GM12878 (cell line): Measurements from ENCODE around the gene ZNF281. TPM values are rescaled to one million over a fixed set of nuclear protein-coding genes. Genes with fewer than 3 reads are reported as not detected.
A peak's percentile ranks its signal among the peaks of the same experiment; 100 is the strongest.

ENCODE experiments used
- ATAC-seq: fragments of 200-7000 bp; cut with Tn5 transposase; 3 replicates; pipeline ENCODE4 v1.9.1; 2020; ENCODE audit warnings: mild to moderate bottlenecking, moderate library complexity
- BruUV-seq: library from RNA; stranded (reverse); fragments of 400-500 nt; replicated peaks from 2 replicates; lab custom pipeline; 2021; lab: Mats Ljungman, UMichigan
- CTCF ChIA-PET: fragments of 300-600 bp; sonication (Branson Sonifier 250); formaldehyde crosslinking; extraction: SDS; loops from one replicate; lab custom pipeline; 2021; ENCODE audit warnings: inconsistent platforms; lab: Yijun Ruan, JAX
- POLR2A ChIA-PET: fragments of 350-600 bp; formaldehyde crosslinking; extraction: SDS; loops from one replicate; lab custom pipeline; 2021; ENCODE audit warnings: inconsistent platforms; lab: Charles Lee
- RAD21 ChIA-PET: fragments of 300-600 bp; sonication (Branson Sonifier 250); formaldehyde crosslinking; loops from one replicate; lab custom pipeline; 2023; ENCODE audit warnings: antibody characterized with exemption; ENCODE audit not compliant: unreplicated experiment; lab: Charles Lee
- SMC1A ChIA-PET: fragments of 300-600 bp; sonication (Branson Sonifier 250); formaldehyde crosslinking; loops from one replicate; lab custom pipeline; 2023; ENCODE audit not compliant: unreplicated experiment, uncharacterized antibody; lab: Charles Lee
- DNase-seq: peaks from one replicate; pipeline ENCODE4 v3.0.0-alpha.2; 2011; ENCODE audit warnings: low read depth, low spot score
- FAIRE-seq: peaks from 3 replicates; lab custom pipeline; 2011; peaks lifted over from hg19 to GRCh38; lab: Jason Lieb, UNC
- H2AFZ ChIP-seq: 2 replicates; pipeline ENCODE4 v1.6.0; 2011; ENCODE audit warnings: low read depth, low read length, control low read depth; ENCODE audit not compliant: control insufficient read depth
- H3K27ac ChIP-seq: 2 replicates; pipeline ENCODE4 v1.5.1; 2011; ENCODE audit warnings: control low read depth; ENCODE audit not compliant: control insufficient read depth, insufficient read depth
- H3K27me3 ChIP-seq, 2 experiments: replicated peaks in 1 of 2; 2 replicates each; pipeline versions ENCODE4 v1.6.0 to v1.6.1; 2011; ENCODE audit warnings: low read length in 1 of 2; ENCODE audit not compliant: control insufficient read depth in 2 of 2, insufficient read depth in 2 of 2
- H3K36me3 ChIP-seq, 2 experiments: 2 replicates each; pipeline ENCODE4 v1.5.1; 2011; ENCODE audit warnings: low read length in 1 of 2; ENCODE audit not compliant: control insufficient read depth in 2 of 2, insufficient read depth in 2 of 2
- H3K4me1 ChIP-seq: 2 replicates; pipeline ENCODE4 v1.6.1; 2011; ENCODE audit warnings: mild to moderate bottlenecking, low read length, moderate library complexity, mixed read lengths; ENCODE audit not compliant: control insufficient read depth, insufficient read depth
- H3K4me2 ChIP-seq: 2 replicates; pipeline ENCODE4 v1.6.0; 2011; ENCODE audit warnings: control low read depth; ENCODE audit not compliant: control insufficient read depth, insufficient read depth
- H3K4me3 ChIP-seq: fragments of 200-600 bp; sonication (generic); 2 replicates; pipeline ENCODE4 v1.5.1; 2016
- H3K79me2 ChIP-seq: 2 replicates; pipeline ENCODE4 v1.6.0; 2011; ENCODE audit warnings: low read length; ENCODE audit not compliant: control insufficient read depth, insufficient read depth
- H3K9ac ChIP-seq: 2 replicates; pipeline ENCODE4 v1.8.0; 2011; ENCODE audit warnings: low read length, control low read depth, mixed read lengths; ENCODE audit not compliant: control insufficient read depth, insufficient read depth
- H3K9me3 ChIP-seq: replicated peaks from 3 replicates; pipeline ENCODE4 v1.5.1; 2011; ENCODE audit warnings: mild to moderate bottlenecking, low read length; ENCODE audit not compliant: control insufficient read depth, insufficient read depth
- H4K20me1 ChIP-seq: 2 replicates; pipeline ENCODE4 v1.6.0; 2011; ENCODE audit not compliant: control insufficient read depth, insufficient read depth
- BCLAF1 ChIP-seq: fragments of 450-650 bp; IDR thresholded peaks from 2 replicates; pipeline ENCODE4 v1.6.1; 2017; ENCODE audit warnings: antibody characterized with exemption, mild to moderate bottlenecking, moderate library complexity
- CHD4 ChIP-seq: fragments of 200-600 bp; sonication (generic); IDR thresholded peaks from 2 replicates; pipeline ENCODE4 v1.6.1; 2016; ENCODE audit warnings: mild to moderate bottlenecking
- DPF2 ChIP-seq: fragments of 450-650 bp; IDR thresholded peaks from 2 replicates; pipeline ENCODE4 v1.6.1; 2017; ENCODE audit warnings: mild to moderate bottlenecking
- HDGF ChIP-seq: fragments of 450-650 bp; IDR thresholded peaks from 2 replicates; pipeline ENCODE4 v1.6.1; 2016; ENCODE audit warnings: antibody characterized with exemption
- KAT2A ChIP-seq: conservative IDR thresholded peaks from 2 replicates; pipeline ENCODE4 v1.6.1; 2011; ENCODE audit warnings: low read depth, low read length; ENCODE audit not compliant: control insufficient read depth
- MXI1 ChIP-seq: fragments of 150-350 bp; IDR thresholded peaks from 2 replicates; pipeline ENCODE4 v1.6.1; 2011; ENCODE audit warnings: low read depth, mild to moderate bottlenecking, inconsistent platforms, low read length, improper control_type of control experiment
- NR2C2 ChIP-seq: IDR thresholded peaks from 2 replicates; pipeline ENCODE4 v1.6.1; 2011; ENCODE audit warnings: borderline replicate concordance, low read depth; ENCODE audit not compliant: control insufficient read depth, insufficient read length
- PAX5 ChIP-seq: IDR thresholded peaks from 2 replicates; pipeline ENCODE4 v1.6.1; 2011; ENCODE audit warnings: low read depth, low read length, borderline replicate concordance
- RFX5 ChIP-seq: IDR thresholded peaks from 2 replicates; pipeline ENCODE4 v1.6.1; 2011; ENCODE audit warnings: low read depth, low read length, improper control_type of control experiment
- SIN3A ChIP-seq: IDR thresholded peaks from 2 replicates; pipeline ENCODE4 v1.6.1; 2012; ENCODE audit warnings: low read depth, low read length, improper control_type of control experiment
- SMAD1 ChIP-seq: fragments of 450-650 bp; IDR thresholded peaks from 2 replicates; pipeline ENCODE4 v1.6.1; 2018; ENCODE audit warnings: mild to moderate bottlenecking, low read depth; ENCODE audit not compliant: partially characterized antibody
- SREBF1 ChIP-seq: IDR thresholded peaks from 2 replicates; pipeline ENCODE4 v1.6.1; 2012; ENCODE audit warnings: mild to moderate bottlenecking, low read length
- USF2 ChIP-seq: IDR thresholded peaks from 2 replicates; pipeline ENCODE4 v1.6.1; 2011; ENCODE audit warnings: low read depth, low read length, improper control_type of control experiment, borderline replicate concordance
- ZBED1 ChIP-seq: IDR thresholded peaks from 2 replicates; pipeline ENCODE4 v1.6.1; 2016; ENCODE audit warnings: borderline replicate concordance
- ZNF687 ChIP-seq: fragments of 450-650 bp; IDR thresholded peaks from 2 replicates; pipeline ENCODE4 v1.6.1; 2017; ENCODE audit warnings: mild to moderate bottlenecking, moderate library complexity
- ZZZ3 ChIP-seq: IDR thresholded peaks from 2 replicates; pipeline ENCODE4 v1.6.1; 2011; ENCODE audit warnings: low read depth; ENCODE audit not compliant: control insufficient read depth, insufficient read length
- WGBS: methylation state at CpG from one replicate; pipeline ENCODE4 v1.1.6; 2016; ENCODE audit warnings: low lambda C conversion rate; ENCODE audit not compliant: insufficient replicate concordance, insufficient coverage; ENCODE audit errors: missing lambda C conversion rate; 5-methylcytosine and 5-hydroxymethylcytosine counted together
- in situ Hi-C: fragments of 300-500 bp; cut with MboI; formaldehyde crosslinking; loops from 9 replicates; pipeline ENCODE4 v1.14.3; 2018; ENCODE audit warnings: mixed read lengths
- intact Hi-C: fragments of 100-400 bp; cut with micrococcal nuclease; formaldehyde crosslinking; loops from one replicate; pipeline ENCODE4 v1.14.2; 2022; ENCODE audit not compliant: unreplicated experiment
- polyA plus RNA-seq, 11 experiments: library from polyadenylated mRNA; depleted of rRNA in 4 of 11; unstranded in 6 of 11; stranded (reverse) in 5 of 11; fragments of >200 nt; fragmentation: Nextera tagmentation in 4 of 11; fragmentation: Illumina TruSeq in 1 of 11; extraction: Ambion mirVana in 4 of 11; extraction: Trizol in 1 of 11; gene quantifications; 1 replicate in 1 of 11; 2 replicates in 10 of 11; pipeline versions ENCODE4 v1.2.1 to v1.2.3, GENCODE V29; 2011 to 2016; ENCODE audit warnings: inconsistent platforms in 2 of 11, missing spikeins in 2 of 11, low read depth in 1 of 11
- total RNA-seq, 4 experiments: library from RNA; depleted of rRNA in 3 of 4; stranded (reverse); fragments of >200 nt in 3 of 4; fragmentation: Illumina TruSeq in 1 of 4; extraction: Trizol in 1 of 4; gene quantifications; 2 replicates each; pipeline versions ENCODE4 v1.2.1 to v1.2.3, GENCODE V29; 2013 to 2021

ZNF281 gene
- total and polyA plus RNA-seq, 10 of the 15 experiments (the other 5 are each of a cell fraction or from before 2014, with no cell fraction given) = 8.3 to 21.8 (median 15.4) TPM

- Histone ChIP-seq H3K4me2 (peak overlapping the region; percentile 78), H3K79me2 (no peaks in the 10 kb centered on the region), H3K4me3 (peak overlapping the region; percentile 45; the same call in 1 of the 2 replicates), H3K9ac (no peak overlapping the region), H2AFZ (peak overlapping the region; percentile 20), H3K27ac (peak overlapping the region; percentile 80), H3K9me3 (no peaks in the 10 kb centered on the region), H3K27me3 (no peaks in the 10 kb centered on the region), H4K20me1 (no peaks in the 10 kb centered on the region), H3K4me1 (peaks cover 13% of the 10 kb centered on the region; the same call in 1 of the 2 replicates), H3K36me3 (no peaks in the 10 kb centered on the region)
- CTCF ChIA-PET = interaction anchor here (0.7 to 2.1 kb wide), 10 partner anchors 14 to 208 kb away, joined by 3 to 6 read pairs (median 4); no protein-coding TSS in a partner anchor
- in situ Hi-C loops (no loop called here), intact Hi-C loops (loop anchor here (2.0 to 5.0 kb wide), 3 partner anchors 33 to 264 kb away; no protein-coding TSS in a partner anchor)
- POLR2A ChIA-PET = interaction anchor here (0.6 to 1.3 kb wide), 5 partner anchors 11 to 128 kb away, joined by 3 to 4 read pairs (median 3); no protein-coding TSS in a partner anchor
- RAD21 ChIA-PET = interaction anchor here (0.6 to 3.5 kb wide), 10 partner anchors 8 to 315 kb away, joined by 3 to 13 read pairs (median 4); no protein-coding TSS in a partner anchor
- ATAC-seq = peak; percentile 87
- peak; percentile 90 for FAIRE-seq
- 16% methylated on average over 2 of the region's 2 CpGs for WGBS
- no TSS peak for BruUV-seq
- DNase-seq = no peak
- SMC1A ChIA-PET = interaction anchor here (0.6 to 7.2 kb wide), 16 partner anchors 10 to 73 kb away, joined by 3 to 59 read pairs (median 4); no protein-coding TSS in a partner anchor
- TF ChIP-seq KAT2A (no peak), BCLAF1 (no peak), NR2C2 (no peak), DPF2 (no peak), PAX5 (no peak), RFX5 (no peak), ZZZ3 (no peak), SREBF1 (no peak), USF2 (no peak), MXI1 (no peak), CHD4 (no peak), ZNF687 (no peak), SMAD1 (no peak), ZBED1 (0 out of 2 replicates have a peak, but pooled peaks have one; percentile 14), HDGF (no peak), SIN3A (no peak)
Measured at GRCh38 chr1:200415789-200416593, 6.2 kb upstream of the ZNF281 start.
